Brain microvascular endothelial cell (primary cell): ENCODE data around the gene ZBTB18.

Experiments used
- DNase-seq: peaks from one replicate; pipeline ENCODE4 v3.0.0-alpha.2; 2020
- H3K27ac ChIP-seq: fragments of 250-450 bp; sonication (Bioruptor Pico); 2 replicates; pipeline ENCODE4 v1.5.1; 2020; ENCODE audit warnings: mild to moderate bottlenecking, moderate library complexity
- H3K27me3 ChIP-seq: fragments of 250-450 bp; sonication (Bioruptor Pico); replicated peaks from 2 replicates; pipeline ENCODE4 v1.5.1; 2020; ENCODE audit warnings: mild to moderate bottlenecking
- H3K36me3 ChIP-seq: fragments of 250-450 bp; sonication (Bioruptor Pico); replicated peaks from 2 replicates; pipeline ENCODE4 v1.5.1; 2020; ENCODE audit warnings: mild to moderate bottlenecking
- H3K4me3 ChIP-seq: 2 replicates; pipeline ENCODE4 v1.5.1; 2011; ENCODE audit warnings: low read depth, mild to moderate bottlenecking, control low read depth, low read length, moderate library complexity
- in situ Hi-C: cut with HindIII; loops from 2 replicates; pipeline ENCODE4 v1.10.0; 2017; ENCODE audit warnings: low sequenced_read_pairs, low pct_ligation_motif_present
- TF ChIP-seq, protein P1 (sequence below): IDR thresholded peaks from 2 replicates; pipeline ENCODE4 v1.5.1; 2011; ENCODE audit warnings: low read depth, mild to moderate bottlenecking, moderate library complexity, low read length, control low read depth, inconsistent platforms; ENCODE audit errors: missing control alignments

Gene ZBTB18

DNA sequence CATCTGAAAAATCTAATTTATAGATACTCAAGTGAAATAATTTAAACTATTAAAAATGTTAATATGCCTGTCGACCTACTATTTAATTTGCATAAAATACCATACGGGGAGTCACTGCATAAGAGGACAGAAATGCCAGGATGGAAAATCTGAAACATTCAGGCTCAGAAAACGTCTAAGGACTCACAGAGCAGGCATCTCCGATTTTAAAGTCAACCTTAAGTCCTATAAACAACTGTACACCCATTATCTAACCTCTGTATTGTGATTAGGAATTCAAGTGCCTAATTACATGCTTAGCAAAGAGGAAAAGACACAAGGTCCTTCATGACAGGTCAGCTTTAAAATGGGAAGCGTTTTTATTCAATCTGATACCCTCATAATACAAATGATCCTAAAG lies 49.2 kb downstream of the ZBTB18 start:
- no peak for DNase-seq
- in situ Hi-C loops = no loop called here
- no peak overlapping the region for H3K27ac ChIP-seq
- TF ChIP-seq, protein P1, sequence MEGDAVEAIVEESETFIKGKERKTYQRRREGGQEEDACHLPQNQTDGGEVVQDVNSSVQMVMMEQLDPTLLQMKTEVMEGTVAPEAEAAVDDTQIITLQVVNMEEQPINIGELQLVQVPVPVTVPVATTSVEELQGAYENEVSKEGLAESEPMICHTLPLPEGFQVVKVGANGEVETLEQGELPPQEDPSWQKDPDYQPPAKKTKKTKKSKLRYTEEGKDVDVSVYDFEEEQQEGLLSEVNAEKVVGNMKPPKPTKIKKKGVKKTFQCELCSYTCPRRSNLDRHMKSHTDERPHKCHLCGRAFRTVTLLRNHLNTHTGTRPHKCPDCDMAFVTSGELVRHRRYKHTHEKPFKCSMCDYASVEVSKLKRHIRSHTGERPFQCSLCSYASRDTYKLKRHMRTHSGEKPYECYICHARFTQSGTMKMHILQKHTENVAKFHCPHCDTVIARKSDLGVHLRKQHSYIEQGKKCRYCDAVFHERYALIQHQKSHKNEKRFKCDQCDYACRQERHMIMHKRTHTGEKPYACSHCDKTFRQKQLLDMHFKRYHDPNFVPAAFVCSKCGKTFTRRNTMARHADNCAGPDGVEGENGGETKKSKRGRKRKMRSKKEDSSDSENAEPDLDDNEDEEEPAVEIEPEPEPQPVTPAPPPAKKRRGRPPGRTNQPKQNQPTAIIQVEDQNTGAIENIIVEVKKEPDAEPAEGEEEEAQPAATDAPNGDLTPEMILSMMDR = no peak
- no peaks in the 10 kb centered on the region for H3K36me3 ChIP-seq
- no peak overlapping the region for H3K4me3 ChIP-seq
- no peaks in the 10 kb centered on the region for H3K27me3 ChIP-seq

DNA sequence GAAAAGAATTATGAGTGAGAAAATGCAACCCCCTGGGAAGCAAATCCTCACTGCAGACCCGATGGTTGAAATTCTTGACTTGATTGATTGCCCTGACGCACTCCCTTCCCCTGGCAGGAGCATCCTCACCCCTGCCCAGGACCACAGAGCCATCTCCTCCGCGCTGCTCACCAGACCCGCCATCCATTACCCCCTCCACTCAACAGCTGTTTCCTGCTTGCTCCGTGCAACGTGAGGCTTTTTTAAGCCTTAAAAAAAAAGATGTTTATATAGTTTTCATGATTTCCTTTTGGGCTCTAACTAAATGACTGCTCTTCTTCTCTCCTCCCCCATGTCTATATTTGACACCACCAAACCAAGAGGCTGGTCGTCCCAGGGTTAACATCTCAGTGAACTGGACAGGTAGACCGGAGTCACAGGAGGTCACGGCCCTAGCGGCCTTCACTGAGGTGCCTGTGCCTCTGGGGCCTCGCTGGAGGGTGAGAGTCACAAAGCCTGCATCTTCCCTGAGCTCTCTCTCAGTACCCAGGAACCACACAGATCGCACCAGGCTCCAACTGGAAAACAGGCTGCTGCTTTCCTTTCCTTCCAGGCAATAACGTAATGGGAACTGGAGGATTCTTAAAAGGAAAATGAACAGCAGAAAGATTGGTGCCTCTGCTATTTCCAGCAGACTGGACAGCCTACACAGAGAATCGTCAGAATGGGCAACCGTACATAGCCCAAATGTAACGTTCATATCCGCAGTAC lies 49.8 kb downstream of the ZBTB18 start:
- TF ChIP-seq, protein P1 = no peak
- Histone ChIP-seq H3K27ac (no peak overlapping the region), H3K4me3 (no peak overlapping the region), H3K27me3 (no peaks in the 10 kb centered on the region), H3K36me3 (no peaks in the 10 kb centered on the region)
- no peak for DNase-seq
- in situ Hi-C loops = no loop called here

DNA sequence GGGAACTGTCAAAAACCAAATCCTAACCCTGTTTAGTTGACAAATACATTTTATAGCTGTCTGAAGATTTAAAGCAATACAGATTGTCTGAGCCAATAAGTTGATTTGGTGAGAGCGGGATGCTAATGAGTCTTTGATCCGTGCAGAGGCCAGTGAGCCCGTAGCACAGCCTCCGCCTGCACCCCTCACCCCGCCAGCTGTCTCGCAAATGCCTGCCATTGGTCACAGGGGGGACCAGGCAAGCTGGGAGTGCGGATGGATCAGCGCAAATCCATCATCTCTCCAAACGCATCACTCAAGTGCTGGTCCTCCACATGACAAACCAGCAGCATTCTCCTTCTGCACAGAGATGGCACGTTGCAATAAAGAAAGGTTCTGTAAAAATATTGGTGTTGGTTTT lies 51.0 kb downstream of the ZBTB18 start:
- no peaks in the 10 kb centered on the region for H3K36me3 ChIP-seq
- TF ChIP-seq, protein P1 = no peak
- no peak for DNase-seq
- no peak overlapping the region for H3K4me3 ChIP-seq
- no peaks in the 10 kb centered on the region for H3K27me3 ChIP-seq
- H3K27ac ChIP-seq = no peak overlapping the region
- in situ Hi-C loops = no loop called here

DNA sequence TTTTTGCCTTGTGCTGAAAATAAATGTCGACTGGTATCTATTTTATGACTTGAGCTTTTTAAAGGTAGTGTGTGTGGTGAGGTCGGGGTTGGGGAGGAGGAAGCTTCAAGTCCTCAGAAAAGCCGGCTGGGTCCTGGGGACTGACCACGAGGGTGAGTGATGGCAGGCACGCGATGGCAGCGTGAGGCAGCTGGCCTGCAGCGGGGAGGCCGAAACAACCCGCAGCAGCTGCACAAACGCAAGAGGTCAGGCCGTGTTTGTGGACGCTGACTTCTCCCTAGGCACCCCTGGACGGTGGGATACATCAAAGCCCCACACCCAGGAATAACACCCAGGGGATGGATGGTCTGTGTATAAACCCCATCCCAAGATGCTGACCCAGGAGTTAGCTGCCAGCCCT lies 51.4 kb downstream of the ZBTB18 start:
- no peak overlapping the region for H3K27ac ChIP-seq
- no peak for DNase-seq
- TF ChIP-seq, protein P1 = no peak
- in situ Hi-C loops = no loop called here
- no peaks in the 10 kb centered on the region for H3K27me3 ChIP-seq
- no peak overlapping the region for H3K4me3 ChIP-seq
- H3K36me3 ChIP-seq = no peaks in the 10 kb centered on the region

DNA sequence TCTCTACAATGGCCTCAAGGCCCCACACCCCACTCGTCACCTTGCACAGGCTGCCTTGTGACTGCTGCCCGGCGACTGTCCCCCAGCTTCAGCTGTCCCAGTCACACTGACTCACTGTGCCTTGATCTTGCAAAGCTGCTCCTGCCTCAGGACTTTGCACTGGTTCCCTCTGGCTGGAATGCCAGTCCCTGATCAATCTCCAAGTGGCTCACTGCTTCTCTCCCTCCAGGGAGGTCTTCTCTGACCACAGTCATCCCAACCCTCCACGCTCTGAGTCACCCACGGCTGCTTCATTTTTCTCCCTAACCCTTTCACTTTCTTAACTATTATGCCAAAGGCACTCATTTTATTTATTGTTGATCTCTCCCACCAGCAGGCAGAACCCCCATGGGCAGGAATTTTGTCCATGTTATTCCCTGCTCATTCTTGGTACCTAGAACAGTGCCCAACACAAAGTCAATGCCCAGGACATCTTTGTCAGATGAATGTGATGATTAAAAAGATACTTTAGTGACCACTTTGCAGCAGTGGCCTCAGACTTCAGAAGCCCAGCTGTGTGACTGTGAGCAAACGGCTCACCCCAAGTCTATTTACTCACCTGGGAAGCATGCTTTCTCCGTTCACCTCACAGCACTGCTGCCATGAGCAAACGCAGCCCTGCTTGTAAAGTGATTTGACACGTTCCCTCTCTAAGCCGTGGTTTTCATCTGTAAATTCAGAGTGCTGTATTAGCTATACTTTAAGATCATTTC lies 53.4 kb downstream of the ZBTB18 start:
- H3K4me3 ChIP-seq = no peak overlapping the region
- peak overlapping the region; percentile 25 for H3K27ac ChIP-seq
- no peaks in the 10 kb centered on the region for H3K27me3 ChIP-seq
- in situ Hi-C loops = no loop called here
- H3K36me3 ChIP-seq = no peaks in the 10 kb centered on the region
- TF ChIP-seq, protein P1 = no peak
- DNase-seq = peak; percentile 95

DNA sequence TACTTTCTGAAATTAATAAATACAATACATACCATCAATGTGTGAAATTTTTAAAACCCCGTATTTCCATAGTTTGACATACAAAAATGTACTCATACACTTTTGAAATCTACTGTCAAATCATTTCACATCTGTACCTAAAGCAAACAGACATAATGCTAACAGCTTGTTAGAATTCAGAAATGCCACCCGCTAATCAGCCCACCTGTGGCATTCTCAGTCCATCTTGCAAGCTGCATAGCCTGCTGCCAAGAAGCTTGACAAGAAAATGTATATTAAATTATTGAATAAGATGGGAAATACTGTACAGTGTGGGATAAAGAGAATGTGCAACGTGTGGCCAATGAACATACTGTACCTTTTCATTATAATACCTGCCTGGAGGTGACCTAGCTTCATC lies 55.1 kb downstream of the ZBTB18 start:
- Histone ChIP-seq H3K27ac (no peak overlapping the region), H3K4me3 (no peak overlapping the region), H3K36me3 (no peaks in the 10 kb centered on the region), H3K27me3 (no peaks in the 10 kb centered on the region)
- TF ChIP-seq, protein P1 = no peak
- in situ Hi-C loops = no loop called here
- no peak for DNase-seq
